Endothelial cell of umbilical vein (primary cell): ENCODE results near the gene CORO2B.

Experiments used
- EZH2 ChIP-seq: IDR thresholded peaks from 2 replicates; pipeline ENCODE4 v1.6.1; 2012; ENCODE audit warnings: borderline replicate concordance, low read depth, mild to moderate bottlenecking, moderate library complexity, low read length, inconsistent platforms; ENCODE audit not compliant: severe bottlenecking
- FOS ChIP-seq: IDR thresholded peaks from 2 replicates; pipeline ENCODE4 v1.6.1; 2011; ENCODE audit warnings: mild to moderate bottlenecking, low read length, moderate library complexity, borderline replicate concordance; ENCODE audit not compliant: insufficient read depth
- GATA2 ChIP-seq: IDR thresholded peaks from 2 replicates; pipeline ENCODE4 v1.7.0; 2011; ENCODE audit warnings: low read depth, mild to moderate bottlenecking, moderate library complexity, mixed read lengths, low read length; ENCODE audit not compliant: insufficient read length, insufficient read depth
- MYC ChIP-seq: IDR thresholded peaks from one replicate; pipeline ENCODE4 v1.6.1; 2011; ENCODE audit warnings: mild to moderate bottlenecking, low read depth, low read length
- POLR2A ChIP-seq: IDR thresholded peaks from 2 replicates; pipeline ENCODE4 v1.6.1; 2012; ENCODE audit warnings: low read depth, mild to moderate bottlenecking, control low read depth, low read length
- POLR2AphosphoS5 ChIP-seq: IDR thresholded peaks from 2 replicates; pipeline ENCODE4 v1.6.1; 2012; ENCODE audit warnings: low read depth, mild to moderate bottlenecking, control low read depth, low read length, moderate library complexity; ENCODE audit not compliant: insufficient read depth
- TF ChIP-seq, protein P1 (sequence below), 2 donors: IDR thresholded peaks; 1 replicate in 1 of 2; 2 replicates in 1 of 2; pipeline ENCODE4 v1.5.1; 2011; ENCODE audit warnings: low read length in 2 of 2, mild to moderate bottlenecking in 2 of 2, moderate library complexity in 2 of 2, control low read depth in 1 of 2, inconsistent platforms in 1 of 2, low read depth in 1 of 2; ENCODE audit not compliant: insufficient read depth in 1 of 2; ENCODE audit errors: extremely low read depth in 1 of 2
- TF ChIP-seq, protein P2 (sequence below): IDR thresholded peaks from 2 replicates; pipeline ENCODE4 v1.6.1; 2011; ENCODE audit not compliant: insufficient read depth, insufficient read length

DNA sequence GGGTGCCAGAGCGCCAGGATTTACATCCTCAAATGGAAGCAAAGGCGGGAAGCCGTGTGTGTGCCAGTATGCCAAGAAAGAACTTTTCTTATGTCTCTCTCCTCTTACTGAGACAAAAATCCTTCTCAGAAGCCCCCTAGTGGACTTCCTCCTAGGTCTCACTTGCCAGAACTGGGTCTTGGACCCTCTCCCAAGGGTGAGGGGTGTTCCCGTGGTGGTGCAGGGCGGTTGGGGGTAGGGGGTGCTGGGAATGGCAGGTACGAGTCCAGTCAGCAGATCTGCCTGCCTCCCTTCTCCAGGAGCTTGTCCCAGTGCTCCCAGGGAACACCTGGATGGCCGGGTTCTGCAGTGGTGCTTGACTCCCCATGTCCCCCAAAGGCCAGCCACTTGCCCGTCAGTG lies 52.0 kb downstream of the CORO2B start:
- TF ChIP-seq, protein P1, sequence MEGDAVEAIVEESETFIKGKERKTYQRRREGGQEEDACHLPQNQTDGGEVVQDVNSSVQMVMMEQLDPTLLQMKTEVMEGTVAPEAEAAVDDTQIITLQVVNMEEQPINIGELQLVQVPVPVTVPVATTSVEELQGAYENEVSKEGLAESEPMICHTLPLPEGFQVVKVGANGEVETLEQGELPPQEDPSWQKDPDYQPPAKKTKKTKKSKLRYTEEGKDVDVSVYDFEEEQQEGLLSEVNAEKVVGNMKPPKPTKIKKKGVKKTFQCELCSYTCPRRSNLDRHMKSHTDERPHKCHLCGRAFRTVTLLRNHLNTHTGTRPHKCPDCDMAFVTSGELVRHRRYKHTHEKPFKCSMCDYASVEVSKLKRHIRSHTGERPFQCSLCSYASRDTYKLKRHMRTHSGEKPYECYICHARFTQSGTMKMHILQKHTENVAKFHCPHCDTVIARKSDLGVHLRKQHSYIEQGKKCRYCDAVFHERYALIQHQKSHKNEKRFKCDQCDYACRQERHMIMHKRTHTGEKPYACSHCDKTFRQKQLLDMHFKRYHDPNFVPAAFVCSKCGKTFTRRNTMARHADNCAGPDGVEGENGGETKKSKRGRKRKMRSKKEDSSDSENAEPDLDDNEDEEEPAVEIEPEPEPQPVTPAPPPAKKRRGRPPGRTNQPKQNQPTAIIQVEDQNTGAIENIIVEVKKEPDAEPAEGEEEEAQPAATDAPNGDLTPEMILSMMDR (IDR thresholded peaks at IDR 0.05; ENCODE audit: extremely low read depth in 1 of 2, insufficient read depth in 1 of 2, low read depth in 1 of 2, low read length in 2 of 2) = no peak
- no peak for TF ChIP-seq POLR2A
- TF ChIP-seq, protein P2, sequence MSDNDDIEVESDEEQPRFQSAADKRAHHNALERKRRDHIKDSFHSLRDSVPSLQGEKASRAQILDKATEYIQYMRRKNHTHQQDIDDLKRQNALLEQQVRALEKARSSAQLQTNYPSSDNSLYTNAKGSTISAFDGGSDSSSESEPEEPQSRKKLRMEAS = no peak
- TF ChIP-seq POLR2AphosphoS5 = no peak
- no peak for TF ChIP-seq GATA2
- TF ChIP-seq MYC = no peak
- no peak for TF ChIP-seq EZH2
- no peak for TF ChIP-seq FOS
